Ectodermal cell (in vitro differentiated cells): ENCODE measurements around the gene TAB2.

Source experiments
- H3K27ac ChIP-seq: 2 replicates; pipeline ENCODE4 v1.7.0; 2013; ENCODE audit warnings: mild to moderate bottlenecking, low read depth, low read length; ENCODE audit not compliant: insufficient read depth, poor library complexity, severe bottlenecking
- H3K27me3 ChIP-seq: 2 replicates; pipeline ENCODE4 v1.7.0; 2013; ENCODE audit warnings: mild to moderate bottlenecking, low read length; ENCODE audit not compliant: insufficient read depth, control insufficient read depth, poor library complexity, severe bottlenecking
- H3K36me3 ChIP-seq: one replicate; pipeline ENCODE4 v1.7.0; 2013; ENCODE audit warnings: low read length; ENCODE audit not compliant: control insufficient read depth, insufficient read depth
- H3K4me1 ChIP-seq: one replicate; pipeline ENCODE4 v1.7.0; 2013; ENCODE audit warnings: low read length; ENCODE audit not compliant: control insufficient read depth, insufficient read depth
- H3K4me3 ChIP-seq: 2 replicates; pipeline ENCODE4 v1.7.0; 2013; ENCODE audit warnings: low read depth, low read length, control low read depth; ENCODE audit not compliant: insufficient read depth
- H3K9me3 ChIP-seq: 2 replicates; pipeline ENCODE4 v1.7.0; 2013; ENCODE audit warnings: mild to moderate bottlenecking, low read length, moderate library complexity; ENCODE audit not compliant: control insufficient read depth
- WGBS, 2 experiments: methylation state at CpG; one replicate each; pipeline ENCODE4 v1.1.7; 2013; ENCODE audit warnings: missing lambda C conversion rate in 2 of 2; 5-methylcytosine and 5-hydroxymethylcytosine counted together

Gene TAB2

DNA sequence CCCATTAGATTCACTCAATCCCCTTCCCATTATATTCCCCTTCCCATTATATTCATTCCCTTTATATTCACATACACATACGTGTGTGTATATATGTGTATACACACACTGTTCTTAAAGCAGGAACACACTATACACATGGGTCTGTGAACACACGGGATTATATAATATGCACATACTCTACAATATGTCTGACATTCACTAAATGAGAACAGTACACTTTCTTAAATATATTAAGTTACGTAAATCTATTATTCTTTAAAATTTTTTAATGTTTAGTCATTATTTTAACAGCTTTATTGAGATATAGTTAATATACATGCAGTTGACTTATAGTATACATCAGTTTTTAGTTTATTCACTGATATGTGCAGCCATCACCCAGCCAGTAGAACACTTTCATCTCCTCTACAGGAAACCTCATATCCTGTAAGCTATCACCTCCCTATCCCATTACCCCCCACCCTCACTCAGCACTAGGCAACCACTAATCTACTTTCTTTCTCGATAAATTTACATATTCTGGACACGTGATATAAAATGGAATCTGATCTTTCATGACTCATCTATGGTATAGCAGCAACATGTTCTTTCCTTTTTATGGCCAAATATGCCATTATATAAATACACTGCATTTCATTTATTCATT lies 68.6 kb downstream of the TAB2 start:
- H3K4me1 ChIP-seq: no peaks in the 10 kb centered on the region
- H3K27ac ChIP-seq: no peak overlapping the region
- H3K27me3 ChIP-seq: no peaks in the 10 kb centered on the region
- H3K36me3 ChIP-seq: no peaks in the 10 kb centered on the region
- no peak overlapping the region for H3K4me3 ChIP-seq
- H3K9me3 ChIP-seq: no peaks in the 10 kb centered on the region
- WGBS, 2 experiments: 87 to 100% methylated on average over 2 to 4 of the region's 5 CpGs

DNA sequence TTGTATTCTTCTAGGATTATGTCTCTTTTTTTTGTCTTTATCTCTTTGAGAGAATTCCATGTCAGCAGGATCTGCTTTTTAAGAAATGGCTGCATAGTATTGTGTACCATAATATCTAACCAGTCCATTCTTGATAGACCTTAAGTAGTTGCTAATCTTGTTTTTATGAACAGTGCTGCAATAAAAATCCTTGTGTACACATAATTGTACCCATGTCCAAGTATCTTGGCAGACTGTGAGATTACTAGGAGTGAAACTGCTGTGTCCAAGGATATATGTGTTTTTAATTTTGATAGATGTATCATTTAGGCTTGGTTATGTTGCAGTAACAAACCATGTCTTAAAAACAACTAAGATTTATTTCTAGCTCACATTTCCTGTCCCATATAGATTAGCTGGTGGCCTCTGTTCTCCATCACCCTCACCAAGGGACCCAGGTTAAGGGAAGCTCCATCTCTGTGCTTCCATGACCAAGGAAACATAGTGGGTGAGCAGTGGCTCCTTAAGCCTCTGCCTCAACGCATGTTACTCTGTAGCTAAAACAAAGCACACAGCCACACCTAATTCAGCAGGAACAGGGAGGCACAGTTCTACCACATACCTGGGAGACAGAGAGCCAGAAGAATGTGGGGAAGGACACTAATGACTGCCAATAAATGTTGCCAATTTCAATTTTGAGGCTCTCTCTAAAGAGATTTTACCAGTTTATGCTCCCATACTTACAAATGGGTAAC lies 70.4 kb downstream of the TAB2 start:
- Histone ChIP-seq H3K27me3 (no peaks in the 10 kb centered on the region), H3K9me3 (no peaks in the 10 kb centered on the region), H3K27ac (no peak overlapping the region), H3K36me3 (no peaks in the 10 kb centered on the region), H3K4me1 (no peaks in the 10 kb centered on the region), H3K4me3 (no peak overlapping the region)
- 96 to 100% methylated on average over 1 of the region's 1 CpG for WGBS, 2 experiments

DNA sequence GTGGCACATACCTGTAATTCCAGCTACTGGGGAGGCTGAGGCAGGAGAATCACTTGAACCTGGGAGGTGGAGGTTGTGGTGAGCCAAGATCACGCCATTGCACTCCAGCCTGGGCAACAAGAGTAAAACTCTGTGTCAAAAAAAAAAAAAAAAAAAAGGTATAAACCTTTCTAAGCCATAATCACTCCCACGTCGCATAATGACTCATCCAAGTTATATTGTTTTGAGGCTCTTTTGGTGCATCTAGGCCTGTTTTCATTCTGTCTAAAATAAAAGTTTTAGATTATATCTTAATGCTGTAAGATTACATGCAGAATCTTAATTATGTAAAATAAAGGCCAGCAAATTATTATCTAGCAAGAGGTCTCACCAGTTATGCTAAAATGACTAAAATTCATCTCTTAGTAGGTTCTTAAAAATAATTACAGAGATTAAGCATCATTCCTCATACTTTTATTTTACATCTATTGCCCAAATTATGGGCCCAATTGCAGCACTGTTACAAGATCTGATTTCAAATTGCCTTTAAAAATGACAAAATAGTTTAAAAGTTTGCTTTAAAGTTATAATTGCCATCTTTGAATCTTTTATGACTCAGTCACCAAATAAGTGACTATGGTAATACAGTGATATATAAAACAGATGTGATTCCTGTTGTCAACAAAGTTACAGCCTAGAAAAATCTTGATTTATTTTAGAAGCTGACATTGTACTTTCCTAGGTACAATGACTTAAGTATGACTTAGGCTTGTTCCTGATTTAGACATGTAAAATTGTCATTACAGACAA lies 72.2 kb downstream of the TAB2 start:
- WGBS, 2 experiments: 86% methylated on average over 1 of the region's 3 CpGs; no CpG with 5 or more reads in 1 of the 2 experiments
- H3K36me3 ChIP-seq: no peaks in the 10 kb centered on the region
- H3K27ac ChIP-seq: no peak overlapping the region
- H3K4me3 ChIP-seq: no peak overlapping the region
- no peaks in the 10 kb centered on the region for H3K9me3 ChIP-seq
- no peaks in the 10 kb centered on the region for H3K4me1 ChIP-seq
- no peaks in the 10 kb centered on the region for H3K27me3 ChIP-seq

DNA sequence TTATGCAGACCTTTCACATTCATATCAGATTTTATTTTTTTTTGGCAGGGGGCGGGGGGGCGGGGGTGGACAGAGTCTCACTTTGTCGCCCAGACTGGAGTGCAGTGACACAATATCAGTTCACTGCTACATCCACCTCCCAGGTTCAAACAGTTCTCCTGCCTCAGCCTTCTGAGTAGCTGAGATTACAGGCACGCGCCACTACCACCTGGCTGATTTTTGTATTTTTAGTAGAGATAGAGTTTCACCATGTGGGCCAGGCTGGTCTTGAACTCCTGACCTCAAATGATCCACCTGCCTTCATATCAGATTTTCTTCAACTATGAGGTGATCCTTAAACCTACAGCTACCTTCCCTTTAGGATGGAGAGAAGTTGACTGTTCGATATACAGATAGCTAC lies 74.6 kb downstream of the TAB2 start:
- WGBS, 2 experiments: 87 to 88% methylated on average over 6 of the region's 6 CpGs
- Histone ChIP-seq H3K9me3 (no peaks in the 10 kb centered on the region), H3K27me3 (no peaks in the 10 kb centered on the region), H3K4me1 (no peaks in the 10 kb centered on the region), H3K36me3 (no peaks in the 10 kb centered on the region), H3K27ac (no peak overlapping the region), H3K4me3 (no peak overlapping the region)

DNA sequence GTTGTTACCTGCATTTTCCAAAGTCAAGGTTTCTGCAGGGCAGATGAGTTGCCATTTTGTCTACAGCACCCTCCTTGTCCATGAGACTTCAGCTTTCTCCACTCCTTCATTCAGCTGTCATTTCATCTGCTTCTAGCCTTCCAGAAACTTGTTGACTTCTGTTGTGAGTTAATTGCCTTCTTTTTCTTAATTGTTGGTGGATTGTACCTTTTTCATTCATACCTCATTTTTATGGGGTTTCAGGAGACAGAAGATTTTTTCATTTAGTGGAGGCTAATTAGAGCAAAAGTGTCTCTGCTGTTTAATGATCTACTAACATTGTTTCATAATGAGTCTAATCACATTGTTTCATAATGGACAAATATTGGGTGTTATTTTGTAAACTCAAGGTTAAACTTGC lies 75.0 kb downstream of the TAB2 start:
- no peaks in the 10 kb centered on the region for H3K4me1 ChIP-seq
- peaks cover 2% of the 10 kb centered on the region for H3K36me3 ChIP-seq
- no peaks in the 10 kb centered on the region for H3K9me3 ChIP-seq
- H3K27me3 ChIP-seq: no peaks in the 10 kb centered on the region
- H3K27ac ChIP-seq: no peak overlapping the region
- H3K4me3 ChIP-seq: no peak overlapping the region

DNA sequence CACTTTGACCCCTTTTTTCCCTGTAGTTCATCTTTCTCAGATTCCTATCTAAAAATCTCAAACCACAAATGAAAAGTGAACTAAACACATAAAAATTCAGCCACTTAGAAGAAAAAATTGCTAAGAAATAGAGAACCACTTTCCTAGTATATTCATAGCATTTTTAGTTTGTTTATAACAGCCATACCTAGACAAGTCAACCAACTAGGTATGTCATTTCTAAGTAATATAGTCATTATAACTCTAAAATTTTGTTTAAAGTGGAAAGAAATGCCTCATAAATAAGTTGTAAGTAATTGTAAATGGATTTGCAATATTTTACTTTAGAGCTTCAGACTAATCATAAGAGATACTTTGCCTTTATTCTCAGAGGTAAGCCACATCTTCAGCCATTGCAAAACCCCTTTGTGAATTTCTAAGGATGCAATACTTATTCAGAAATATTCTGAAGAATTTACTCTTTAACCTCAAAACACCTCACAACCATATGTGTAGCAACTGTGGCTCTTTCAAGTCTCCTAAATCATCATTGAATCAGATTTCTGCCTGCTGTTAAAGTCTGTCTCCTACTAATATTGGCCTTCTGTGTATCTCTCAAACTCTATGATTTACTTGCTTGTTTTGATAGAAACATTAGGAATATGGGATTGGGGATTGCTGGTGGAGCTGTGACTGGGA lies 75.6 kb downstream of the TAB2 start:
- Histone ChIP-seq H3K4me3 (no peak overlapping the region), H3K27me3 (no peaks in the 10 kb centered on the region), H3K9me3 (no peaks in the 10 kb centered on the region), H3K27ac (no peak overlapping the region), H3K36me3 (peaks cover 3% of the 10 kb centered on the region), H3K4me1 (no peaks in the 10 kb centered on the region)

DNA sequence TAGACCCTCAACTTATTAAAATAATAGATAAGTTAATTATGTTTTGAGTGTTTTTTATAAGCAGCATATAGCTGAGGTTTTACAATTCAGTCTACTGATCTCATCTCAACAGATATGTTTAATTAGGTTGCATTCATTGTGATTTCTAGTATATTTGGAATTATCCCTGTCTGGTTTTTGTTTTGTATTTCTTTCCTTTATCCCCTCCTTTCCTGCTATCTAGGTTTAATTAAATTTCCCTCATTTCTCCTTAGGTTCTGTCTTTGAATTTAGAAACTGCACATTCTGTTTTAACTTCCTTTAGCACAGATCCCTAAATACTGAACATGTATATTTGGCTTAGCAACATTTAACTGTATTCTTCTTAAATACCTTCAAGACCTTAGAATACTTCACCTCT lies 77.7 kb downstream of the TAB2 start:
- H3K36me3 ChIP-seq: peaks cover 7% of the 10 kb centered on the region
- no peaks in the 10 kb centered on the region for H3K27me3 ChIP-seq
- no peak overlapping the region for H3K4me3 ChIP-seq
- no peak overlapping the region for H3K27ac ChIP-seq
- no peaks in the 10 kb centered on the region for H3K9me3 ChIP-seq
- H3K4me1 ChIP-seq: no peaks in the 10 kb centered on the region

DNA sequence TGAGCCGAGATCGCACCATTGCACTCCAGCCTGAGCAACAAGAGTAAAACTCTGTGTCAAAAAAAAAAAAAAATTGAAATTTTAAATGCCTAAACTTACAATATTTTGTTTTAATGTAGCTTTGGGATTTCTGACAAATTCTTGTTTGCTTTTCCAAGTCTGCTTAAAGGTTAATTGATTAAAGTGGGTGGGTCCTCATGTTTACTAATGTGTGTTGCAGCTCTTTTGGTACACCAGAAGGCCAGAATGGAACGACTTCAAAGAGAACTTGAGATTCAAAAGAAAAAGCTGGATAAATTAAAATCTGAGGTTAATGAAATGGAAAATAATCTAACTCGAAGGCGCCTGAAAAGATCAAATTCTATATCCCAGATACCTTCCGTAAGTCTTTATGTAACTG lies 79.9 kb downstream of the TAB2 start:
- H3K36me3 ChIP-seq: peaks cover 15% of the 10 kb centered on the region
- no peaks in the 10 kb centered on the region for H3K27me3 ChIP-seq
- H3K4me3 ChIP-seq: no peak overlapping the region
- no peak overlapping the region for H3K27ac ChIP-seq
- H3K4me1 ChIP-seq: no peaks in the 10 kb centered on the region
- 95 to 97% methylated on average over 6 of the region's 6 CpGs for WGBS, 2 experiments
- H3K9me3 ChIP-seq: no peaks in the 10 kb centered on the region

DNA sequence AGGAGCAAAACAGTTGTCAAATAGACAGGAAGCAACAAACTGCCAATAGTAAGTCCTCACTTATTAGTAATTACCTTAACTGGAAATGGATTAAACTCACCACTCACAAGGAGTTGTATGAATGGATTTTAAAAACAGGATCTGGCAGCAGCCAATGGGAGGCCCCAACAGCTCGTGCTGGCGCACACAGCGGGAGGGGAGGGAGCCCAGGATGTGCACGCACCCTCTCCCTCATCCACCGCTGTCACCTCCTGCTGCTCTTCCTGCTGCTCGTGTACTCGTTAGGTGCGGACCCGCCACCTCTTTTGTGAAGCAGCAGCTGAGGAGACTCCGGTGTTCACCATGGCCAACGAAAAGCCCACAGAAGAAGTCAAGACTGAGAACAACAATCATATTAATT lies 82.5 kb downstream of the TAB2 start, which contains the start of gene SUMO4:
TSS of gene SUMO4 (plus strand) at position 213 of the 400 bp plus-strand sequence. CDS start at position 343, 130 bp downstream.
- H3K4me1 ChIP-seq: no peaks in the 10 kb centered on the region
- WGBS, 2 experiments: 92 to 95% methylated on average over 11 of the region's 11 CpGs
- H3K36me3 ChIP-seq: peaks cover 17% of the 10 kb centered on the region
- H3K9me3 ChIP-seq: no peaks in the 10 kb centered on the region
- H3K27ac ChIP-seq: no peak within 1 kb of the TSS
- H3K4me3 ChIP-seq: no peak within 1 kb of the TSS
- no peaks in the 10 kb centered on the region for H3K27me3 ChIP-seq

DNA sequence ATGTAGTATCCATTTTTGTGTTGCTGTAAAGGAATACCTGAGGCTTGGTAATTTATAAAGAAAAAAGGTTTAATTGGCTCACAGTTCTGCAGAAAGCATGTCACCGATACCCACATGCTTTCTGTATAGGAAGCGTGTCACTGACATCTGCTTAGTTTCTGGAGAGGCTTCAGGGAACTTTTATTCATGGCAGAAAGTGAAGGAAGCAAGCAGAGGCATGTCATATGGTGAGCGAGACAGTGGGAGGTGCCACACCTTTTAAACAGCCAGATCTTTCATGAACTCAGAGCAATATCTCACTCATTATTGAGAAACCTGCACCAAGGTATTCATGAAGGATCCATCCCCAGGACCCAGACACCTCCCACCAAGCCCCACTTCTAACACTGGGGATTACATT lies 86.0 kb downstream of the TAB2 start:
- no peak overlapping the region for H3K27ac ChIP-seq
- H3K9me3 ChIP-seq: no peaks in the 10 kb centered on the region
- H3K36me3 ChIP-seq: peaks cover 15% of the 10 kb centered on the region
- WGBS, 2 experiments: 94 to 97% methylated on average over 3 of the region's 3 CpGs
- no peak overlapping the region for H3K4me3 ChIP-seq
- H3K27me3 ChIP-seq: no peaks in the 10 kb centered on the region
- no peaks in the 10 kb centered on the region for H3K4me1 ChIP-seq
